Ecto neural progenitor cell (in vitro differentiated cells): ENCODE data around the gene RAB11A.

Source experiments
- DNase-seq: peaks from one replicate; pipeline ENCODE4 v3.0.0-alpha.2; 2018; ENCODE audit warnings: low spot score

Gene RAB11A

DNA sequence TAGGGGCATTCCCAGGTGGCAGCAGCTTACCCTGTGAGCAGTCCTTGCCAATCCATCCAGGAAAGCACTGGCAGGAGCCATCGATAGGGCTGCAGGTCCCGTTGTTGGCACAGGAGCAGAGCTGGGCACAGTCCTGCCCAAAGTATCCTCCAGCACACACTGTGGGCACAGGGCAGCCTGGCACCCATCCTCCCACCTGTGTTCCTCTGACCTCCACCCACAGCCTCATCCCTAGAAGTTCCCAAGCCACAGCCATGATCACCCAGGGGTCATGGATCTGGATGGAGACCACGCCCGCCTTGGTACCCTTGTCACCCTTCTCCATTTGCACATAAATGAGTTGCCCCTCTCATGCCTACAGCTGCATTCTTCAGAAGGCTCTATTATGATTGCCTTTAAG is 48.6 kb downstream of the RAB11A start:
- DNase-seq, result no peak

DNA sequence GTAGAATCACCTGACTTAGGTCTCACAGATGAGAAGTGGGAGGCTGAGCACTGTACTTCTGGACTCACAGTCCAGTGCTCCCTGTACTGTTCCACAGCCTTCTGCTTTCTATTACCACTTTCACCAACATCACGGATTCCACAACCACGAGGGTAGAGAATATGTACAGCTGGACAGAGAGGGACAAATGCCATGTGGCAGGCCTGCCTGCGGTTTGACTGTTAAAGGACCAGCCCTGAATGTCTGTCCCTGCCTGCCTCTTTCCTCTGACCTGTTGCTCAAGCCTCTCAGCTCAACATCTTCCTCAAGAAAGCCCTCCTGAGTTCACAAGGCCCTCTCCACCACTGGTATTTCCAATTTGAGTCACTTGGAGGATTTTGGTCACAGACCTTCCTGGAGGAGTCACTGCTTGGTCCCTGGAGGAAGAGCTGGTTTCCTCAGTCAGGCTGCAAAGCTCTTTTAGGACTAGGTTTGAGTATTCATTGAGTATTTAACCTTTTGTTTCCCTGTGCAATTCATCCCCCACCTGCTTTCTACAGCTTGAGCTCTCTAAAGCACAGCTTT is 49.1 kb downstream of the RAB11A start:
- DNase-seq, result no peak

DNA sequence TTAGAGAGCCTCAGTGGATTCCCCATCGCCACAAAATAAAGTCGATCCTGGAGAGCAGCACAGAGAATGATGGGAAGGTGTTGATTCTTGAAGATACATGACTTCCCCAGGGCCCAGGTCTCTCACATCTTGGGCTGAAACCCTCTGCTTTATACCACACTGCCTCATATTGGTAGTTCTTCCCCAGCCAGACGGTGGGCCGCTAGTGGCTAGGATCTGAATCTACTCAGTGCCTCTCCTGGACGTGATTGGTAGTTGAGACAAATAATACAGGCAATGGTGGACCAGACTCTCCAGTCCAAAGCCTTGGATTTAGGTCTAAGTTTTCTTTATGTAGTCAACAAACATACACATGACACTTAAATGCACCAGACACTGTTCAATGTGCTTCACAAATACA is 49.7 kb downstream of the RAB11A start:
- DNase-seq, result no peak

DNA sequence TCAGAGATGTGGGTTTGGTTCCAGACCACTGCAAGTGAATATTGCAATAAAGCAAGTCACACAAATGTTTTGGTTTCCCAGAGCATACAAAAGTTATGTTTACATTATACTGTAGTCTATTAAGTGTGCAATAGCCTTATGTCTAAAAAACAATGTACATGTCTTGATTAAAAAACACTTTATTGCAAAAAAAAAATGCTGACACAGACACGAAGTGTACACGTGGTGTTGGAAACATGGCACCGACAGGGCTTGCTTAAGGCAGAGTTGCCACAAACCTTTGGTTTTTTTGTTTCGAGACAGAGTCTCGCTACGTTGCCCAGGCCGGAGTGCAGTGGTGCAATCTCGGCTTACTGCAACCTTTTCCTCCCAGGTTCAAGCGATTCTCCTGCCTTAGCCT is 50.1 kb downstream of the RAB11A start:
- no peak for DNase-seq

DNA sequence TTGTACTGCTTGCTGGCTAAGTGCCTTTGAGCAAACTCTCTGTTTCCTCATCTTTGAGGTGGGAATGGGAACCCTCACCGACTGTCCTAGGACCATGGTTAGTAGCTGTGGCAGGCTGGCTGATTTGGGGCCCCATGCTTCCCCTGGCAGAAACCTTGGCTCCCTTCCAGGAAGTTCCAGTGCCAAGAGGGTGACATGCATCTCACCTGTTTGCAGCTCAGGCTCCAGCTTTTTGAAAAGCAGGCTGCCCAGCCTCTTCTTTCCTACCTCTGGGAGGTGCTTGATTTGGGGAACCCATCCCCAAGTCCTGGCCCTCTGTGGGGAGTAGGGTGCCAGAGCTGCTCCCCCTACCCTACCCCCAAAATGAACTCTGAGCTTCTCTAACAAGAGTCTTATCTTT is 50.8 kb downstream of the RAB11A start:
- DNase-seq, result no peak

DNA sequence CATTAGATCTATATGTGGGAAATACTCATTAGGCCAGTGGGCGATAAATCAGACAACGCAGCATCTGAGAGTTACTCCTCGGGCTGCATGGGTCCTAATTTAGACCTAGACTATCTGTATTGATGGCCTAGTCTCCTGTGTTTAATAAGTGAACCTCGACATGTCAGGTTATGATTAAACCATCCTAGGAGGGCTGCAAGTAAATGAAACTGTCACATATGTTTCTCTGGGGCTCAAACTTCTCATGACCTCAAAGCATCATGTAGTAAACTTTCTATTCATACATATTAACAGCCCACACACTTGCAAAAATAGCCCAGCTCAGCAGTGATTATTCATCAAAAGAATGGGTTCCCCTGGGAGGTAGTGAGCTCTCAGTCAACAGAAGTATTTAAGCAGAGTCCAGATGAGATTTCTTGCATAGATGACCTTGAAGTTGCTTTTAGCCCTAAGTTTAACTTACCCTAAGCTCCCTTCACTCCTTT is 51.6 kb downstream of the RAB11A start:
- no peak for DNase-seq

DNA sequence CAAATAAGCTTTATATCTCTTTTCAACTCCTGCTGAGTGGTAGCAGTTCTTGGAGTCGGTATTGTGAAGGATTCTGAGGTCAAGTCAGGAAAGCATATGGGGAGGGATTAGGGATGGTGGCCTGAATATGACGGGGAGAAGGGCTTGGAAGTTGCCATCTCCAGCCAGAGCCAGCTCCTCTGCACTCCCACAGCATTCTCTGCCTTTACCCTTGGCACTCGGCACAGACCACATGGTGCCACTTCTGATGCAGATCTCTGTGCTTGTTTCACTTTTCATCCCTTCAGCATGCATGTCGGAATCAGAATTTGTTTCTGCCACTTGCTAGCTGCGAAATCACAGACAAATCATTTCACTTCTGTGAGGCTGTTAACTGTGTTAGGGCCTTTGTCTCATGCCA is 52.5 kb downstream of the RAB11A start:
- no peak for DNase-seq

DNA sequence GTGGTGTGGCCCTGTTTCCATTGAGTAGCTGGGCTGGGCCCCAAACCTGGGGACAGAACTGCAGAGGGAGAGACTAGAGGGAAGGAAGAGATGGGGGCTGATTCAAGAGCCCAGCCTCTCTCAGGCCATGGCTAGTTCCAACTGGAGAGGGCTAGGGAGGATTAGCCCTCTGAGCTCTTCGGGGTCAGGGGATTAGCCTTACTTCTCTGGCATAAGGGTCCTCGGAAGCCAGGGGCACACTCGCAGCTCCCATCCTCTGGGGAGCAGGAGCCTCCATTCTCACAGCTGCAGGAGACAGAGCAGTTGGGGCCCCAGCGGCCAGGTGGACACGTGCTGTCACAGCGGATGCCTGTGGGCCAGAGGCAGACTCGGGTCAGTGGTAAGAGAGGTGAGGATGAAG is 53.3 kb downstream of the RAB11A start:
- peak; percentile 62 for DNase-seq

DNA sequence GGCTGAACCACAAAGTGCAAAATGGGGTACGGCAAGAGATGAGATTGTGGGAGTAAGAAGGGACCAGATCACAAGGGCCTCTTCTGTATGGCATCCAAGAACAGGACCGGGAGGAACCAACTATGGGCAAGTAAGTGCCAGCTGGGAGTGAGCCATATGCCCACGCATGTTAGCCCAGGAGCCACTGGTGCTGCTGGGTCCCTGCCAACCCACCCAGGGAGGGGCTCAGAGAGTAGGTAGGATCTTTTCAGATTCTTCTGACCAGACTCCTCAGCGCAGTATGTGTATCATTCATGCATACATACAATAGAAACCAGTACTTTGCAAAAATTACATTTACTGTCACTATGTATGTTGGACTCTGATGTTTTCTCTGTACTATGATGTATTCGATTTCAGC is 54.0 kb downstream of the RAB11A start:
- no peak for DNase-seq

DNA sequence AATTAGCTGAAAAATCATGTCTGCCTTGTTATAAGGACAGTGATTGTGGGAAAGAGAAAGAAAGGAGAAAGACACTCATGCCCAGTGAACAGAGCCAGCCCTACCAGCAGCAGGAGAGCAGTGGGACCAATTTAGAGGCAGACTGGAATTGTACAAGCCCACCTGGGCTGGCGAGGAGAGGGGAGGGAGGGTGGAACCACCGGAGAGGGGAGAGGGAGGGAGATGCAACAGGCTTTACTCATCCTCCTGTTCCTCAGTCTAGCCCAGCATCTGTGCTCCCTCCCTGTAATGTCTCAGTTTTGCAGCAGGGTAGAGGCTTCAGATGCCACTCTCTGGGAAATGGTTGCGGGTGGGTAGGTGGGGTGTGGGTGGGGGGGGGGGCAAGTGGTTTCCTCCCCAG is 54.7 kb downstream of the RAB11A start:
- DNase-seq, result no peak

DNA sequence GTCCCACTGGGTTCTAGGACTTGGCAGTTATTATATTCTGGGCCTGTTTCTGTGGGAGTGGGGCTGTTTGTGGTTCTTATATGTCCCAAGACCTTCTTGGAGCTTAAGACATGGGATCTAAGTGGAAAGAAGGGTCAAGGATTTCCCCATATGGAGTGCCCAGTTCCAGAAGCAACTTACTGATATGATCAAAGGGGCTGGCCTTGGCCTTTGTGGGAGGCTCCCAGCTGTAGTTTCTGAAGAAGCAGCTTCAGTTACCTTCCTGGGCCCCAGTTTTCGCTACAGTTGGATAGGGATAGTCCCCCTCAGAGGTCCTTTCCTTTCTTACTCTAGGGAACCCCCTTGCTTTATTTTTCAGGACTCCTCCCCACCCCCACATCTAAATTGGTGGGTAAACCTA is 56.0 kb downstream of the RAB11A start:
- DNase-seq, result no peak

DNA sequence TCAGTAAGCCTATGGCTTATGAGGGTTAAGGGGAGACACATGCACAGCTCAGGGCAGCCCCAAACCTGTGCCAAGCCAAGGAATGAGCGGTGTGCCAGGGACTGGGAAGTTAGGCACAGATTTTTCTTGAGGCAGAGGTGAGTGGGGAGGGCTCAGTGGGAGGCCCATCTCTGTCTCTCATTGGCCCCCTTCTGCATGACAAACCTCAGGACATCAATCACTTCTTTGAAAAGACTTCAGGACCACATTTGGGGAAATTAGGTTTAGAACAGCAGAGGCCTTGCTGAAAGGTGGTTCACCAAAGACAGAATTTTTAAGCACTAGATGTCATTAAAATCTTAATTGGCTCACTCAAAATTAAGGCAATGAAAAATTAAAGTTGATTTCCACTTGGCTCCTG is 57.2 kb downstream of the RAB11A start:
- no peak for DNase-seq

DNA sequence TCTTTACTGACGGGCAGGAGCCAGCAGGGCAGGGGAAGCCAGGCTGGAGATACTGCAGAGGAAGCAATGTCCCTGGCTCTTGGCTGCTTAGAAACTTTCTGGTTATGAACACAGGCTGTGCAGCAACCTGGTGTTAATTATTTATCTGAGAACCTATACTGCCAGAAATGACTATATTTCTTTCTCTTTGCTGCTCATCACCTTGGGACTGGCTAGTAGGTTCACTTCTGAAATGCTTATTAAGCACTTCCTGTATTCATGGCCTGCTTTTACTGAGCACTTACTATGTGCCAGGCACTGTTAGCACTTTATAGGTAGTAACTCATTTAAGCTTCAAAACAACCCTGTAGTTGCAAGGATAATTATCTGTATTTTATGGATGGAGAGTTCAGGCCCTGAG is 57.6 kb downstream of the RAB11A start:
- no peak for DNase-seq

DNA sequence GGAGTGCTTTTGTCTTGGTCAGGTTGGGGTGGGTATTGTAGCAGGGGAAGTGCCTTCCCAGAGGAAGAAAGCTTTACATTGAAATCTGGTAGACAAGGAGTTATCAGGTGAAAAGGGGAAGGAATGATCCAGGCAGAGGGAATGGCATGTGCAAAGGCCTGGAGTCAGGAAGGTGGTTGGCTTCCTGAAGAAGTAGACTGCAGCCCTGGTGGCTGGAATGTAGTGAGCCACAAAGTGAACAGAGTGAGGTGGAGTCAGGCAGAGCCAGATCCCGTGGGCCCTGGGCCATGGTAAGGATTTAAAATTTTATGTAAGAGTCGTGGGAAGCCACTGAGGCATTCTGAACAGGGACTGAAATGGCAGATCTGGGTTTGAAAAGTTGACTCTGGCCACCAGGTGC is 58.3 kb downstream of the RAB11A start:
- DNase-seq, result no peak

DNA sequence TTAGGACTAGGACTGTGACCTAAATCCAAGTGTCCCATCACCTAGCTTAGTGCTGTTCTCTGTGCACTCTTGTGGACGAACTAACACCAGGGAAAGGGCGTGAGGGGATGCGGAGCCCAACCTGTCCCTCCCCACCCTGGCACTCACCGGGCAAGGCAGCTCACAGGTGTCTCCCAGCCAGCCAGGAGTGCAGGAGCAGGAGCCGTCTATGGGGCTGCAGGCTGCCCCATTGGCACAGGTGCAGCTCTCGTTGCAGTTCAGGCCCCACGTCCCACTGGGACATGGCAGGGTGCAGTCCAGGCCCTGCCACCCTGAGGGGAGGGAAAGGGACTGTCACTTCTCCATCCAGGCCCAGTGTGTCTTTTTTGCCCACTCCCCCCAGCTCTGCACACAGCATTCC is 60.3 kb downstream of the RAB11A start:
- no peak for DNase-seq

DNA sequence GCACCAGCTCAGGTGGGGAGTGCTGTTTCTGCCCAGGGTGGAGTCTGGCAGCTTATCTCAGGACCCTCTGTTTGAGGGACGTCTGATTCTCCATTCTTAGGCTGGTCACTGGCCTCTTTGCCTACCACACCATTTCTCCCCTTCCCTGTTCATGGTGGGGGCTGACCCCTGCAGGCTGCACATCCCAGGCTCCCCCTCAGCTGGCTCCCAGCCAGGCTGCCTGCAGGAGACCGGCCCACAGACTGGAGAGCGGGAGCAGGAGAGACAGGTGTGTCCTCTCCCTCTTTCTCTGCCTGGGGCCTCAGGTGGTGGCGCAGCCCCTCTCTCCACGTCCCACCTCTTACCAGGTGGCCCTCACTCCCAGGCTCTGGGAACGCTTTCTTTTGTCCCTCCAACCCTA is 60.8 kb downstream of the RAB11A start:
- no peak for DNase-seq

DNA sequence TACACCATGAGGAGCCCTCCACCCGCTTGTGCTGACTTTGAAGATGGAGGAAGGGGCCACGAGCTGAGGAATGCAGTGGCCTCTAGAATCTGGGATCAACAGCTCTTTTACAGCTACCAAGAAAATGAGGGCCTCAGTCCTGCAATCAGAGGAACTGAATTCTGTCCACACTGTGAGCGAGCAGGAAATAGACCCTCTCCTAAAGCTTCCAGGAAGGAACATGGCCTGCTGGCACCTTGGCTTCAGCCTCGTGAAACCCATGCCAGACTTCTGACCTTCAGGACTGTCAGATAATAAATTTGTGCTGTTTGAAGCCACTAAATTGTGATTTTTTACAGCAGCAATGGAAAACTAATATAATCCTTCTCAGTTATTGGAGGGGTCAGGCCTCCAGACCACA is 61.9 kb downstream of the RAB11A start:
- no peak for DNase-seq

DNA sequence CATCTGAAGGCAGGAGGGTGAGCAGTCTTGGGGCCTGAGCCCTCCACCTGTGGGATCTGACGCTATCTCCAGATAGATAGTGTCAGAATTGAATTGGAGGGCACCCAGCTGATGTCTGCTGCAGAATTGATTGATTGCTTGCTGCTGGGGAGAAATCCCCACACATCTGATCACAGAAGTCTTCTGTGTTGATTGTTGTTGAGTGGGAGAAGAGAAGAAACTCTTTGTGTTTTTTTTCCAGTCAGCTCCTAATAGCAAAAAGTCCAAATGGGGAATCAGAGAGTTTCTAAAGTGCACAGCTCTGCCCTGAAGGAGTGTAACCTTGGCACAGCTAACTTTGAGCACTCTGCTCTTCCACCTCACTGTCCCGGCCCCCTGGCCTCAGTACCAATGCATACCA is 66.1 kb downstream of the RAB11A start:
- DNase-seq, result no peak

DNA sequence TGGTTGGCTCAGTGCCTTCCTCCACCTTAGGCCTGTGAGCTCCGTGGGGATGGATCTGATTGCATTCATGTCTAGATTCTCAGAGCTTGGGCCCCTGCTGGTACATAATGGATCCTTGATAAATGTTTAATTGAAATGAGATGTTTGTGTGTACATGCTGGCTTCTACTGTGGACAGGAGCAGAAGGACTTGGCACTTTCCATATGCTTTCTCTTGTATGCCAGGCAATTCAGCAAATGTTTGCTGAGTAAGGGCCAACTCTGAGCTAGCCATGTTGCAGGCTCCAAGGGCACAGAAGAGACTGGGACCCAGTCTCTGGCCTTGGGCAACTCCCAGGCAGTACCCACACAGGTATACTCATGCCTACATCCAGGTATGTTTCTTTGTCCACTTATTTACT is 67.0 kb downstream of the RAB11A start:
- no peak for DNase-seq

DNA sequence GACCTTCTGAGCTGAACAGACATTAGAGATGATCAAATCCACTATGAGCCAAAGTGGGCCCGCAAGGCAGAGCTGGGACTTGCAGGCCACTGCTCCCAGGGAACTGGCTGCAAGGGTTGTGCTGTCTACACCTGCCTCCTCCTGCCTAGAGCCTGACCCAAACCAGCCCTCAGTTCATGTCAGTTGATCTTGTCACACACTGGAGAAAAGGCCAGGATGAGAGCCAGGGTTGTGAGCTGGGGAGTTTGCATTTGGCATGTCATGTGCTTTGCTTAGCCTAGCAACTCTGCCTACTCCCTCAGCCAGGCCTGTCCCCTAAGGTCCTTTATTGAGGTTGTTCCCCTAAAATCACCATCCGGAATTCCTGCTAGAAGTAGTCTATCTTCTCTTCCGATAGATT is 67.8 kb downstream of the RAB11A start:
- no peak for DNase-seq

DNA sequence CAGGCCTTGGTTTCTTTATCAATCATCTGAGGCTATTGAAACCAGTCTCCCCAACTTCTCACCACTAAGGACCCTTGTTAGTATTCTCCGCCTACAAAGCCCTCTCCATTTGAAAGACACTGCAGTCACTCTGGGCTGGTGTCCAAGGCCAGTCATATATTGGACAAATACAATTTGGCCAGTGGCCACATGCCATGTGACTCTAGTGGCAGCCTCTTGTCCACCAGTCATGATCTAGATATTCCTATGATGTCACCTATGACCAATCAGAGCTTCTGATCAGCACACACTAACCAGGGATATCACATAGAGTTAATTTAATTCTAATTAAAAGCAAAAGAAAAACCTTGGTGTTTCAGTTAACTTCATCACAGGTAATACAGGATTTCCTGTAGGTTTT is 68.2 kb downstream of the RAB11A start:
- no peak for DNase-seq

DNA sequence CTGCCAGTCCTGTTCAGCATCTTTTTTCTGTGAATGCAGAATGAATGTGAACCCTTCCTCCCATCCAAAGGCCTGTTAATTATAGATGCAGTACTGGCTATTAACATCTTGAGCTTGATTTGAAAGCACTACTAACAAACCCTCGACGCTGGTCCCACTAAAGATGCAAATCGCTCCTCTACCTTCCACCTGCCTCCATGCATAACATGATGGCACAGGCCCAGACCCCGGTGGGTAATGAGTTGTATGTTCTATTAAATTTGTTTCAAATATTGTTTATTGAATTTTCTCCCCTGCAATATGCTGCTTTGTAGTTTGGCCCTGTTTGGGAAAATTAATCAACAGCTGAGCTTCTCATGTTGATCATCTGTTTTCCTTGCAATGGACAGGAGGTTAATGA is 69.3 kb downstream of the RAB11A start:
- no peak for DNase-seq

DNA sequence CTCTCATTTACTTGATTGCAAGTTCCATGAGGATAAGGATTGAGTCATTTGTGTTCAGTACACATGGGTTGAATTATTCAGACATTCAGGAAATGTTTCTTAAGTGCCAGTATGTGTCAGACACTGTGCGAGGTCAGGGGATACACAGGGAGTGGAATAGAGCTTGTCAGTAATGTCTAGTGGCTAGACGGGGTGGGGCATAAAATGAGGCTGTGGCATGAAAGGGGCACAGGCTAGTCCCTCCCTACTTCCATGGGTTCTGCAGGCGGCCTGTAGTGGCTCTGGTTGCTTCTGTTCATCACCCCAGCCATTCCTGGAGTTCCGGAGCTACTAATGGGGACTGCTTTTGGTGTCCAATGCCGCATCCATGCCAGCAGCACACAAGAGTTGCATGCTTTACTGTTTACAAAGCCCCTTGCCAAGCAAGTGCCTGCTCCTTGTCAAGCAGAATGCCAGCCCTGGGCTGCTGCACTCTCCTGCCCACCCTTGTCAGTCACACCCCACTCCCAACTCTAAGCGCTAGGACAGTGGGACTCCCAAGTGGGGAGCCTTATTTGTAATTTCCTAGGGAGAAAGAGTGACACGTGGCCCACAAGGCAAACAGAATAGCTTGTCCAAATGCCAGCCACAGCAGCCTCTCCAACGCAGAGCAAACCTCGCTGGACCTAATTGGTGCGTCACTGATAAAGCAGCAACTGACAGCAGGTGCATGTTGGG is 70.8 kb downstream of the RAB11A start:
- DNase-seq, result no peak

DNA sequence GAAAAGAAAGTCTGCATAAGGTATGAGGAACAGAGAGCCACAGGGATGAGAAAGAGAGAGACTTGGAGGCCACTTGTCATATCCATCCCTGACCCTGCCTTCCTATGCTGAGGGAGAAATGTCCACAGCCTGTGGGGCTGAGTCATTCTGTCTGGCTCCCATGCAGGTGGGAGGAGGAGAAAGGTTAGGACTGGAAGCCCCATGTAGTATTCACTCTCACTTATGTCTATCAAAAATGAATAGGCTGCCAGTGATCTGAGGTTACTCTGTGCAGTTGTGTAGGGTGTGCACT is 71.3 kb downstream of the RAB11A start:
- no peak for DNase-seq
